GM18868 (cell line): Measurements from ENCODE around the gene MORC4.
A peak's percentile ranks its signal among the peaks of the same experiment; 100 is the strongest.
"Not testable (repeated sequence)": the region's sequence is repeated elsewhere in the genome, so short reads cannot be mapped to it uniquely, and the experiment has no call there.

ENCODE experiments used
- ATAC-seq: cut with Tn5 transposase; IDR thresholded peaks from one replicate; pipeline ENCODE4 v1.9.1; 2021; ENCODE audit warnings: mild to moderate bottlenecking, moderate library complexity; ENCODE audit not compliant: unreplicated experiment

MORC4 gene

DNA sequence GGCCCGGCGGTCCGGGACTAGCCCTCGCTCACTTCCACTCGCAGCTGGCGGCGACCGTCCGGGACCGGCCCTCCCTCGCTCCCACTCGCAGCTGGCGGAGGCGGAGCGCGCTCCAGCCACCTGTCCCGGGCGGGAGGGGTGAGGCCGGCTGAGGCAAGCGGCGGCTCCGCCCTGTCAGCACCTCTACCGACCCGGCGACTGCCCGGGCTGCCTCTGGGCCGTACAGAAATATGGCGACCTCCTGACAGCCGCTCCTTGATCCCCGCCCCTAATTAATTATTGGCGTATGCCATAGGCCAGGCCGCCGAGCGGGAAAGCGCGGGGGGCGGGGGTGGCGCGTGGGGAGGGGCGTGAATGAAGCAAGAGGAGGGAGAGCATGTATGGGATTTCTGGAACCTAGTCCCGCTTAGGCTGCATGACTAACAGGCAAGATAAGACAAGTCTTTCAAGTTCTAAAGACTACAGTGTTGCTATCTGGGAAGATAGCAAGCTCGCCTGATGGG is at the start of gene MORC4:
Gene MORC4, minus strand, starts transcription at position 200 of the 503 bp plus-strand sequence. CDS start 243 bp downstream, outside the sequence.
- peak; percentile 80 for ATAC-seq

DNA sequence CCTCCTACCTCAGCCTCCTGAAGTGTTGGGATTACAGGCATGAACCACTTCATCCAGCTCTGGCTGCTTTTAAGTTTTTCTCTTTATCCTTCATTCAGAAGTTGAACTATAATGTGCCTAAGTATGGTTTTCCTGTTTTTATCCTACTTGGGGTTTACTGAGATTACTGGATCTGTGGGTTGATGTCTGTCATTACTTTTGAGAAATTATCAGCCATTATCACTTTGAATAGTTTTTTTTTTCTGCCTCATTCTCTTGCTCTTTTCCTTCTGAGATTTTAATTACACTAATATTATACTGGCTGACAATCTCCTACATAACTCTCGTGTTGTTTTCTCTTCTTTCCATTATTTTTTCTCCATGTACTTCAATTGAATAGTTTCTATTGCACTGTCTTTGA is 47.6 kb upstream of the MORC4 start:
- no peak for ATAC-seq

DNA sequence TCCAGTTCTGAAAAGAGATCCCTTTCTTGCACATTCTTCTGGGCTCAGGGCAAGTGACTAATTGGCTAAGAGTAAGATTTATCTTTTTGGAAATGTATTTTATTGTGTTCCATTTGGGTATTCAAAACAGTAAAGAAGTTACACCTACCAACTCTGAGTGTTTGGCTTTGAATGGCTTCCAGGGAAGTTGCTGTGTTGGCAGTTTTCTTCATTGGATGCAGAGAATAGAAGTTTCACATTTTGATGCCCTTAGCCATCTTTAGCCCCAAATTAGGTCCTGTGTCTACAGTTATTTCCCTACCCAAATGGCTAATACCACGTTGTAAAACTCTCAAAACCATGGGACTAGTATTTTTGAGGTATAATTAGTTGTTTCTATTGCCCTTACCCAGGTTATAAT is 29.7 kb upstream of the MORC4 start:
- ATAC-seq = no peak

DNA sequence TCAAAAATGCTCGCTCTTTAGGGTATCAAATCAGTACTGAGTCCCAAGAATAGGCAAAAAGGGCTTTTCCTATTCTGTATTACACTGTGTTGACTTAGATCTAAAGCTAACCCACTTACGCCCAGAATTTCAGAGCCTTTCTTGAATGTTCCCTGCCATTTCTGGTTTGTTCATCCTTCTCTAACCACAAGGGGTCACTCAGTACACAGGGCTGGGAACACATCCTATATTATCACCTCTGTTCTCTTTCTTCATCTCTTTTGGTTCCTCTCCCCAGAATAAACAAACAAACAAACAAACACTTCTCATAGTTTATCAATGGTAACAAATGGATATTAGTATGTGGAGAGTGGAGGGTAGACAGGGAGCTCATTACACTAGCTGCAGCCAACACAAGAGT is 25.5 kb upstream of the MORC4 start:
- ATAC-seq = peak; percentile 61

DNA sequence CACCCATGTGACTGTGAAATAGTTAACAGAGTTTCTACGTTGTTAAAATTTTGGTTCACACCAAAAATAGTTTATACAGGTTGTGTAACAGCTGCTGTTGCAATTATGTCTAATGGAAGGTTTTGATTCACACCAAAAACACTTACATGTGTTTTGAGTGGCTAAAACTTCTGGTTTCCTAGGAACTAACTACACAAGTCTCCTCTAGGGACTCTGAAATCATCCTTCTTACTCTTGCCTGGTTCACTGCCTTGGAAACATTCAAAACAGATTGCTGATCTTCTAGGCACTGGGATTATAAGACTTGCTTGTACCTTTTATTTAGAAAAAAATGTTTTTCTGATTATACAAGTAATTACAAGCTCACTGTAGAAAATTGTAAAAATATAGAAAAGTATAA is 14.9 kb upstream of the MORC4 start:
- ATAC-seq = no peak

DNA sequence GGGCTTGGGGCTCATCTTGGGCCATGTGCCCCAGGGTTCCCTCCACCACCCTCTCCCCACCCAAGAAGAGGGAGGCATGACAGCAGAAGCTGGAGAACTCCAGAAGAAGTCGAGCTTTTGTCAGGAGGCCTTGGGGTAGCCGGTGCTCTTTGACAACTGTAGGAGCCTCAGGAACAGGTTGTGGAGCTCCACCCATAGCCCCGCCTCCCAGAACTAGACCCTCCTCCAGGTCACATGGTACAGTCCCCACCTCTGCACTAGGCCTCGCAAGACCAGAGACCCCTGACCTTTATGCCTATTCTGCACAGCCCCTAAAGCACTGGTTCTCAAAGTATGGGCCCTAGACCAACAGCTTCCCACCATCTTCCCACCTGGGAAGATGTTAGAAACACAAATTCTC is 8.0 kb upstream of the MORC4 start:
- ATAC-seq = no peak

DNA sequence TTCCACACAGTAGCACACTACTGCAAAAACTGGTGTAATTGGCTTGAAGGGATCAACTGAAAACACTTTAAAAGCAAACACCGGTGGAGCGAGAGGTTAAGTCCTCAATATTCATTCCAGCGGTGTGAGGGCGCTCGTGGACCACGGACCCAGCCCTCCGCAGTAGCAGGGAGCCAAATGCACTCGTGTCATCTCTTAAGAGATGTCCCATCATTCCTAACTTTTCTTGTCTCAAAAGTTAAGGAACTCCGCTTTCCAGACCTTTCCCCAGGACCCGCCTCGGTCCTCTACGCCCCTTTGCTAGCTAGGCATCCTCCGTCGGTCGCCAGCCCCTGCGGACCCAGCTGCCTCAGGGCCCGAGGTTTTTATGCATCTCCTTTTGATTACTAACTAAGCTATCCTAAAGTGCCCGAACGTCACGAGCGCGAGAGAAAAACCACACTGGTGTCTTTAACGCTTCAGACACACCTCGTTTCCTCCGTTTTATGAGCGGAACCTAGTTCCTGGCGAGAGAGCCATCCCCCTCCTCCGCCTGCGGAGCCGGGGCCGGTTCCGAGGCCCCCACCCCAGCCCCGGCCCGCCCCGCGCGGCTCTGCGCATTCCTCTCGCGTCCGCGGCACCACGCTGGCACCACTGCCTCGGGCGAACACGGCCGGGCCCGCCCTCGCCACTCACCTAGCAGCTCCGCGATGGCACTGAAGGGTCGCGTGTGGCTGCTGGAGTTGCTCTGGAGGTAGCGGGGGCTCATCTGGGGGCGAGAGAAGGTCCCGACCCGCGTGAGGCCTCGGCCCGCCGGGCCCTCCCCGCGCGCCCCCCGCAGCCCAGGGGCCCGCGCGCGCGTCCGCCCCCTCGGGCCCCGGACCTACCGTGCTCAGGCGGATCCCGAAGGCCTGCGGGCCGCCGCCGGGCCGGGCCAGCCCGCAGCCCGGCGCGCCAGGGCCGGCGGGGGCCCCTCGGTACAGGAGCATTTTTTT is 723 bp downstream of the MORC4 start:
- peak; percentile 49 for ATAC-seq

DNA sequence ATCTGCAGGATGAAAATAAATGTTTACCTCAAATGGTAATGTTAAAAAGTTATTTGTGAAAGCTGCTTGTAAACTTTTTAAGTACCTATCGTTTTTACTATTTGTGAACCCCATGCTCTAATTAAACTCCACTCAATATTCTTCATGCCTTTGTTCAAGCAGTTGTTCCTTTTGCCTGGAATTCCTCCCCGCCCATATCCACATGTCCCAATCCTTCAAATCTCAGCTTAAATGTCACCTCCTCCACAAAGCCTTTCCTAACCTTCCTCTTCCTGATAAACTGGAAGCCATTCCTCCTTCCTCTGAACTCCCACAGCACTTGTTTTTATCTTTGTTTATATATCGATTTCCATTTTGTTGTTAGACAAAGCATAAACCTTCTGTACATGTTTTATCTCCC is 2.4 kb downstream of the MORC4 start:
- no peak for ATAC-seq

DNA sequence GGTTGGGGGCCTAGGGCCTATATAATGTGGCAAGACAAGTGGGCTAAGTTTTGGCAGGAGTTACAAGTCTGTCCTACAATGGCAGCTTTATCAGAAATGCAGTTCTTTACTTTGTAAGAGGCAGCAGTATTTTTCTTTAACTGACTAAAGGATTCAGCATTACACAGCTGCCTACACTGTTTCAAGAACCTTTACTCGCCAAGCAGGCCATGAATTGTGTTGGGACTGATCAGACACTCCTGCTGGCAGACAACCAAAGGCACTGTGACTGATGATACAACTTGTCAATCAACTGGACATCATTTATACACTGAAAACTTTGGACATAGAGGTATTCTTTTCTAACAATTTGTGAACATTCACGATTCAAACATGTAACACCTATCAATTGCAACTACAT is 4.3 kb downstream of the MORC4 start:
- no peak for ATAC-seq

DNA sequence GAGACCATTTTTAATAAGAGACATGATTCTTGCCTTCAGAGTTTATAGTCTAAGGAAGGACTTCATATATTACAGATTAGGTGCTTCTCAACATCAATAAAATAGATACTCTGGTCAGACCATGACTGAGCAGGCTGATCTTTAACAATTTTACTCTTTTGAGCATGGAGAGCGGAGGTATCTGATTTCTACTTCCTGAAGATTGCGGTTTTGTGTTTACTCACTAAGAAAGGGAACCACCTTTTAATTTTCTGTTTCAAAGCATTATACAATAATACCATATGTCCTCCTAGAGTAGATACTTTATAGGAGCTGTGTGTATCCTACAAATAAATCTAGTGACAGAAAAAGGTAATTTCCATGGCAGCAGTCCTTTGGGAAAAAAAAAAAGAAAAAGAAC is 12.5 kb downstream of the MORC4 start:
- ATAC-seq = peak; percentile 70

DNA sequence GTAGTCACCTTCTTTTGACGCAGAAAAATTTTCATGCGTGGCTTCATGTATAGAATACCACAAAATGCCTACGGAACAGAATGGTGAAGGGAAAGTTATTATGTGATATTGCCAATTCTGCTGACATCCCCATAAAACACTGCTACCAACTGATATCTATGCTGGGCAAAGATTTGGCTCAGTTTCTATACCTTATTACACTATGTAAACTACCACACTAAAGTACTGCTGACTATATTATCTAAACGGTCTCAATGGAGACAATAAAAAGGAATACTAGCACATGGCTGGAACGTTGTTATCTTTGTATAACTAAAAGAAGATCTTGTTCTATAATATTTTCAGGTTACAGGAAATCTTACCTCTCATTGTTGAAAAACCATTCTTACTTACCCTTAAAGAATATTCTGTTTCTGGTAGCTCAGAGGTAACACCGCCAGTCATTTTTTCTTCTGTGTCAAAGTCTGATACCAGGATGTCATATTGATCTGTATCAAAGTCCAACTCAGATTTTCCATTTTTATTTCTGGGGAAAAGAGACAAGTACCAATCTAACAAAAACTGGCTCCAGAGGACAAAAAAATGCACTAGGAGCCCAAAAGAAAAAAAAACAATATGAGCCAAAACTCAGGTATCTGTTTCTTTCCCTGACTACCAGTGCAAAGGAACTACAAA is 18.9 kb downstream of the MORC4 start:
- no peak for ATAC-seq

DNA sequence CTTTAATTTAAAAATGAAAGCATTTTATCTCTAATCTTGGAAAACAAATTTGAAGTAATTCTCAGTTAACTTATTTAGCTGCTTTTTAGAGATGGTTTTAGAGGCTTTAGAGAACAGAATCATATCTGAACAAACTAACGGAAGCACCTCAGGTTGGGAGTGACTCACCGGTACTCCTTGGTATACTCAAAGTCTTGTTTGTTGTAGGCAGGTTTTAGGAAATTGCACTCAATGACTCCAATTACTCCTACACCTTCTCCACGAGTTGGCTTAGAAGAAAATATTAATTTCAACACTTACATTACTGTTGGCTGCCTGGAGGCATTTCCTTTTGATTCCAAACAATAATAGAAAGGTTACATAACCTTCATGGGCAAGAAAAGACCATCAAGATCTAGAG is 23.6 kb downstream of the MORC4 start:
- no peak for ATAC-seq

DNA sequence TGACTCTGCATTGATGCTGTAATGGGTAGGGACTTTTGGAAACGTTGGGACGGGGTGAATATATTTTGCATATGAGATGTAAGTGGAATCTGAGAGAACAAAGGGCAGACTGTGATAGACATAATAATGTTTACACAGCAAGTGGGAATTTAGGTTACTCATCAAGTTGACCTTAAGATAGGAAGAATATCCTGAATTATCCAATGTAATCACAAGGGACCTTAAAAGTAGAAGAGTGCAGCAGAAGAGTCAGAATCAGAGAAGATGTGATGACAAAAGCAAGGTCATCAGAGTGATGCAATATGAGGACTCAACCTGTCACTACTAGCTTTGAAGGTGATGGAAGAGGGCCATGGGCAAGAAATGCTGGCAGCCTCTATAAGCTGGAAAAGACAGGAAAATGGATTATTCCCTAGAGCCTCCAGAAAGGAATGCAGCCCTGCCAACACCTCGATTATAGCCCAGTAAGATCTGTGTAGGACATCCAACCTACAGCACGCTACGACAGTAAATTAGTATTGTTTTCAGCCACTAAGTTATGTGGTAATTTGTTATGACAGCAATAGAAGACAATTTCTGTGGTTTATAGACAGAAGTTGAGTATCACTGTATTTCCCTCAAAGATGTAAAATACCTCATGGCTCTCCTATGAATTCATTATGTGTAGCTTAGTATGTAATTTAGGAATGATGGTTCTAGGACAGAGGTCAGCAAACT is 26.4 kb downstream of the MORC4 start:
- ATAC-seq = no peak

DNA sequence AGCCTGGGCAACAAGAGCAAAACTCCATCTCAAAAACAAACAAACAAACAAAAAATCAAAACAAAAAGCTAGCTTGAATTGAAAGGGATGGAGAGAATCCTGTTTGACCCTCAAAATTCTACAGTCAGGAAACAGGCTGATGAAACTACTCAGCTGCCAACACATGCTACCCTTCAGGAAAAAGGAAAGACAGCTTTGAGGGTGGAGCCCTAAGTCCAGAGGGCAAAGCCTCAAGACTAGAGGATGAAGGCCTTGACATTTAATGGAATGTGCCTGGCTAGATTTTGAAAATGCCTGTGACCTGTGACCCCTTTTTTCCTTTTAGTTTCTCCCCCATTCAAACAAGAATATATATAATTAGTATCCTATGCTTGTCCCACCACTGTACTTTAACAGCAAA is 27.1 kb downstream of the MORC4 start:
- no peak for ATAC-seq

DNA sequence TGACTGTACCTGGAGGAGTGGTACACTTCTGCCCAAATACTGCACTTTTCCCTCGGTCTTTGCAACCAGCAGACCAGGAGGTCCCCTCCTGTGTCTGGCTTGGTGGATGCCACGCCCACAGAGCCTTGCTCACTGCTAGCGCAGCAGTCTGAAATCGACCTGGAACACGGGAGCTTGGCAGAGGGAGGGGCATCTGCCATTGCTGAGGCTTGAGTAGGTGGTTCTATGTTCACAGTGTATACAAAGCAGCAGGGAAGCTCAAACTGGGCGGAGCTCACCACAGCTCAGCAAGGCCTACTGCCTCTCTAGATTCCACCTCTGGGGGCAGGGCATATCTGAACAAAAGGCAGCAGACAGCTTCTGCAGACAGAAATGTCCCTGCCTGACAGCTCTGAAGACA is 33.5 kb downstream of the MORC4 start:
- not testable (repeated sequence) for ATAC-seq

DNA sequence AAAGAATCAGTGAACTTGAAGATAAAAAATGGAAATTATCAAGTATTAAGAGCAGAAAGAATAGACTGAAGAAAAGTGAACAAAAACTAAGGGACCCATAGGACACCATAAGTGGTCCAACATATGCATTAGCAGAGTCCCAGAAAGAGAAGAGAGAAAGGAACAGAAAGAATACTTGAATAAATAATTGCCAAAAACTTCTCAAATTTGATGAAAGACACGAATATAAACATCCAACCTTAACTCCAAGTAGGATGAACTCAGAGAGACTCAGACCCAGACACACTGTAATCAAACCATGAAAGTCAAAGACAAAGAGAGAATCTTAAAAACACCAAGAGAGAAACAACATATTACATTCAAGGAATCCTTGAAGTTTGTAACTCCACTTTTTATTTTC is 35.7 kb downstream of the MORC4 start:
- ATAC-seq = no peak

DNA sequence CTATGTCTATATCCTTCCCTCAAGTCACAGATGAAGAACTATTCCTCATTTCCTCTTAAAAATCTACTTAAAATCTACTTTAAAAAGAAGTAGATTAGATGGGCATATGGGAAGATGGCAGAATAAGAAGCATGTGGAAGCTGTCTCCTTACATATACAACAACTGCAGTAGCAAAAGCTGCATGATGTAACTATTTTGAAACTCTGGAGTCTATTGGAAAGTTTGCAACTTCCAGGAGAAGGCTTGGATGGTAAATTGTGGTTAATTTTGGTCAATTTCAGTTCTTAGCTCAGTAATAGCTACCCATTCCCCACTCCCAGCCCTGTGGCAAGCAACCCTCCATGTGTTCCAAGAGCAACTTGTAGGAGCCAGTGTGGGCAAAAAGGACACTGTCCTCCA is 36.9 kb downstream of the MORC4 start:
- ATAC-seq = no peak

DNA sequence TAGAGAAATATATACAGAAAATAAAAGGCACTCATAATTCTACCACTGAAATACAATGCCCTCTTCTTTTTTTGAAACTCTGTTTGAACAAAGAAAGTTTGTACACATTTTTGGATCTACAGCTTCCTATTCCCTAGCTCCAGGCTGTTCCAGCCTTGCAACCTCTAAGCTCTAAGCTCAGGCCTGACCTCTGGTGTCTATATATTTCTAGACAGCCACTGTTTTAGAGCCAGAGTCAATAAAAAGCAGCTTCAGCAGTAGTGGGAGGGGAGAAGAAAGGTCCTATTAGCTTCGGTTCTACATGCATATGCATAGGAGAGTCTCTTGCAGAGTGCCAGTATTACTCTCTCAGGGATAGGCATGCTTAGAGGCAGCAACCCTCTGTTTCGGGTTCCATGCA is 40.1 kb downstream of the MORC4 start:
- no peak for ATAC-seq

DNA sequence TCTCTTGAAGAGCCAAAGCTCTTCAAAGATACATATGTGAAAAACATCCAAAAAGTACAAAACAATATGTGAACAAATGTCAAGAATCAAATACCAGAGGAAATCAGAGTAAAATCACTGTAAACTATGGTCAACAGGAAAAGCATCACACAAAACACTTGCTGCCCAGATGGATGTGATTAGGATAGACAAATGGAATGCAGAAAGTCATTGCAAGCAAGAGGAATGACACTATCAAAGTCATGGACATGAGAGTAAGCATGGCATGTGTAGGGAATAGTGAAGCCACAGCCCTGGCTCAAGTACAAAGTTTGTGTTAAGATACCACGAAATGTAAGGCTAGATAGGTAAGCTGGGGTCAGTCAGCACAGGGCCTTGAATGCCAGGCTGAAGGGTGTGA is 42.2 kb downstream of the MORC4 start:
- no peak for ATAC-seq

DNA sequence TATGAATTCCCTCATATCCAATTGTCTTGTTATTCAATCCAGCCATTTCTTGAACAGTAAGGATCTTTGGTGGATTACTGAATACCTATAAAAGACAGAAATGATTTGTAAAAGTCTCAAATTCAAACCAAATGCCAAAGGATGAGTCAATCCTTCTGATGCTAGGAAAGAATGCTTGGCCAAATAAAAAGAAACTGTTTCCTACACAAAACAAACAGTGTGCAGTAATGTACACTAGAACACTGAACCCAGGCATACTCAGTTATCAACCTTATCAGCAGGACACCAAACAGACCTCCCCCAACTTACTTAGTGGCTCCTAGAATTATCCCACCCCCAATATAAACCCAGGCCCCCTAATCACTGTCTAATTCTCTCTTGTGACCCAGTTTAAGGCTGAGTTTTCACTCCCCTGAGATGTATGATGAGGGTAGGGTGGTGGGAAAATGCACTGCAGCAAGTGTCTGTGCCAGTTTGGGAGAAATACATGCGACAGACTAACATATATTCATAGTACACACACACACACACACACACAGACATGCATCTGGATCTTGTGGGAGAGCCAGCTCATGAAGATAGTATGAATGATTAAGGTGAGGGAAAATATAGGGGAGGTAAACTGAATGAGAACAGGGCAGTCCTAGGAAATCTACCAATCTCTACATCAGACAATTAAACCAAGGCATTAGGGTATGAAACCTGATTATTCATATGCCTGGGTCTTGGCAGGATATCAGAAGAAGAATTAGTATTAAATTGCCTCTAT is 44.8 kb downstream of the MORC4 start:
- ATAC-seq = no peak

DNA sequence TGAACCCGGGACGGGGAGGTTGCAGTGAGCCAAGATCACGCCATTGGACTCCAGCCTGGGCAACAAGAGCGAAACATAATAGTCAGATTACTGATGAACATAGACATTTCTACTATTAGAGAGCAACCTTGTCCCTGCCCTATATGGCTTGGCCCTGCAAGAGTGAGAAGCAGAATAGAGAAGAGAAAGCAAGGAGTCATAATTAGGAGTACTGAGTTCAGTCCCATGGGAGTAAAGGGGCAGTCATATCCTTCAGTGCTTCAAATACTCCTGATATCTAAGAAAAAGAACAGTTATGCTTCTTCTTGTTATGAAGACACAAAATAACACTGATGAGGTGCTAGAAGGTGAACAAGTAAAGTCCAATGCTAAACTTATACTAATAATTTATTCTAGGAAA is 46.0 kb downstream of the MORC4 start:
- ATAC-seq = peak; percentile 70
